Astrocyte of the spinal cord (primary cell): ENCODE data around the gene LMO4.

Experiments used
- DNase-seq: peaks from one replicate; pipeline ENCODE4 v3.0.0; 2011; ENCODE audit warnings: low read depth, low spot score
- H3K4me3 ChIP-seq: 2 replicates; pipeline ENCODE4 v1.5.1; 2011; ENCODE audit warnings: low read depth, mild to moderate bottlenecking, low read length, moderate library complexity
- in situ Hi-C: cut with HindIII; loops from 2 replicates; pipeline ENCODE4 v1.10.0; 2017; ENCODE audit warnings: low sequenced_read_pairs
- TF ChIP-seq, protein P1 (sequence below): IDR thresholded peaks from 2 replicates; pipeline ENCODE4 v1.5.1; 2012; ENCODE audit warnings: low read depth, mild to moderate bottlenecking, low read length, inconsistent platforms

Gene LMO4

DNA sequence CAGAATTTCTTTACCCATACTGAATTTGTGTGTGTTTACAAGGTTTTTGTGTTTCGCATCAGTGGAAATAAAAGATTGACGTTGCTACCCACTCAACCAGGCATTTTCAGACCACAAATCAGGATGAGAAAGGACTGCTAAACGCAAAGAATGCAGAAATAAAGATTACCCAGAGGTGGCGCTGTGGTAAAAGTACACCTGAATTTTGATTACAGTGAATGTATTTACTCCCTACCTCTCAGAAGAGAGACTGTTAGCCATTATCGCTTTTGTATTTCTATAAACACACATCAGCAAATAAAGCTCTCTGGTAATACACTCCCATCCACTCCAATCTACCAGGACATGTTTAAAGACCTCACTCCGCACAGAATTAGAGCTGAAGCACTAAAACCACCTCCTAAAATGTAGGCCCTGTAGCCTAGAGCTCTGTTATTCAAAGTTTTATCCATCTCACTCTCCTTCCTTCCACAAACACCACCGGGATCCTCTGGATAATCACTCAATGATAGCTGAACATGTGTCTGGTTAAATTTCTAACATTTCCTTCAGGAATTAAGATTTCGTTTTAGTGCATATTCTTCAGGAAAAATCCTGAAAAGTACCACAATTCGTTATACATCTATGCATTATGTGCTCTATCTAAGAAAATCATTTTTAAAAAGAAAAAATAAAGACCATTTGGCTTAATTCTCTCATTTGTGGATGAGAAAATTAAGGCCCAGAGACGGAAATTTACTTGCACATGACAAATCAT, 2.5 kb upstream of the LMO4 start:
- in situ Hi-C loops = no loop called here
- TF ChIP-seq, protein P1, sequence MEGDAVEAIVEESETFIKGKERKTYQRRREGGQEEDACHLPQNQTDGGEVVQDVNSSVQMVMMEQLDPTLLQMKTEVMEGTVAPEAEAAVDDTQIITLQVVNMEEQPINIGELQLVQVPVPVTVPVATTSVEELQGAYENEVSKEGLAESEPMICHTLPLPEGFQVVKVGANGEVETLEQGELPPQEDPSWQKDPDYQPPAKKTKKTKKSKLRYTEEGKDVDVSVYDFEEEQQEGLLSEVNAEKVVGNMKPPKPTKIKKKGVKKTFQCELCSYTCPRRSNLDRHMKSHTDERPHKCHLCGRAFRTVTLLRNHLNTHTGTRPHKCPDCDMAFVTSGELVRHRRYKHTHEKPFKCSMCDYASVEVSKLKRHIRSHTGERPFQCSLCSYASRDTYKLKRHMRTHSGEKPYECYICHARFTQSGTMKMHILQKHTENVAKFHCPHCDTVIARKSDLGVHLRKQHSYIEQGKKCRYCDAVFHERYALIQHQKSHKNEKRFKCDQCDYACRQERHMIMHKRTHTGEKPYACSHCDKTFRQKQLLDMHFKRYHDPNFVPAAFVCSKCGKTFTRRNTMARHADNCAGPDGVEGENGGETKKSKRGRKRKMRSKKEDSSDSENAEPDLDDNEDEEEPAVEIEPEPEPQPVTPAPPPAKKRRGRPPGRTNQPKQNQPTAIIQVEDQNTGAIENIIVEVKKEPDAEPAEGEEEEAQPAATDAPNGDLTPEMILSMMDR = peak; percentile 74
- peak; percentile 60 for DNase-seq
- H3K4me3 ChIP-seq = no peak overlapping the region

DNA sequence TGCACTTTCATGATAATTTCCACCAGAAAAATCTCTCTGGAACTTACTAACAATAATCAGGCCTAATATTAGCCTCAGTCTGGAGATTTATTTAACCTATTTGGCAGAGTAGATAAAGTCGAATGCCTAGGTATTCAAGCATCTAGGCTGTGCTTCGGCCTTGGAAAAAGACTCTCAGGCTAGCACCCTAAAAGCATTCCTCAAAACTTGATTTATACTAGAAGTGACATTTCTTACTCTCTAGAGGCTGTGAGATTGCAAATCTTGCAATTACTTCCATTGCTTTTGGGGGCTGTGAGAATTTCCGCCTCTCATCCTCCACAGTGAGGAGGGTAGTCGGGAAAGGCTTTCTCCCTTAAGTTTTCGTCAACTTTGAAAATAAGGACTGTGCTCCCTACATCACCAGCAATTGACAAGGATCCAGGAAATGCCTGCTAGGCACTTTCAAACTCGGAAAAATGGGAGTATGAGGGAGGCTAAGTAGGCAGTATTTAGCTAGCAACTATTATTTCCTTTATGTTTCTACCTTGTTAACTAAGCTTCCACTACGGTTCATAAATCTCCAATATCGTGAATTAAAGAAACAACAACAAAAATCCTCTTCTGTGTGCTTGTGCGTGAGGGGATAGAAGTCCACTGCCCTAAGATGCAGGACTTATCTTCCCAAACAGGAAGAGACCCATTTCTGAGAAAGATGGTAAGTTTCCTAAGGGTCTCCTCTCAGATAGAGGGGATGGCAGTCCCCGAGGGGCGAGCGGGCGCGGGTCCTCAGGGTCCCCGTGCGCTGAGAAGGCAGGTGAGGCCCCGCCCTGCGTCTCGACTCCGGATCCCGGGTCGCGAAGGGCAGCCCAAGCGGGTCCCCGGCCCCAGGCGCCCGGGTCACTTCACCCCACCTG, 1.1 kb upstream of the LMO4 start:
- TF ChIP-seq, protein P1 = no peak
- H3K4me3 ChIP-seq = peak overlapping the region; percentile 60
- DNase-seq = peak; percentile 23
- in situ Hi-C loops = no loop called here

DNA sequence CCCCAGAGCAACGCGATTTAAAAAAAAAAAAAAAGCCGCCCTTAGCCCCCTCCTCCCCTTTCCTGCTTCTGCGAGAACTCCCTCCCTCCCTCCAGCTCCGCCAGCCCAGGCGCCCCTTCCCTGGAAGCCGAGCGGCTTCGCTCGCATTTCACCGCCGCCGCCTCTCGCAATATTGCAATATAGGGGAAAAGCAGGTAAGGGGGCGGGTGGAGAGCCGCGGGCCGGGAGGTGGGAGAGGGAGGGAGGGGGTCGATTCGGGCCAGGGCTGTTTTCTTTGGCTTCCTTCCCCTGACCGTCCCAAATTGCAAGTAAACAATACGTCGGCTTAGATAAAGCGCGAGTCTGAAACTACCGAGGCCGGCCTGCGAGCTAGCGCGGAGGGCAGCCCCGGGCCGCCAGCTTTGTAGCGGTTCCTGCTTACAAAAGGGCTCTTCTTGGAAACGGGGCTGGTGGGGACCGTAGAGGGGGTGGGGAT, 408 bp downstream of the LMO4 start:
- H3K4me3 ChIP-seq = peak overlapping the region; percentile 87
- DNase-seq = peak; percentile 67
- in situ Hi-C loops = no loop called here
- TF ChIP-seq, protein P1 = no peak

DNA sequence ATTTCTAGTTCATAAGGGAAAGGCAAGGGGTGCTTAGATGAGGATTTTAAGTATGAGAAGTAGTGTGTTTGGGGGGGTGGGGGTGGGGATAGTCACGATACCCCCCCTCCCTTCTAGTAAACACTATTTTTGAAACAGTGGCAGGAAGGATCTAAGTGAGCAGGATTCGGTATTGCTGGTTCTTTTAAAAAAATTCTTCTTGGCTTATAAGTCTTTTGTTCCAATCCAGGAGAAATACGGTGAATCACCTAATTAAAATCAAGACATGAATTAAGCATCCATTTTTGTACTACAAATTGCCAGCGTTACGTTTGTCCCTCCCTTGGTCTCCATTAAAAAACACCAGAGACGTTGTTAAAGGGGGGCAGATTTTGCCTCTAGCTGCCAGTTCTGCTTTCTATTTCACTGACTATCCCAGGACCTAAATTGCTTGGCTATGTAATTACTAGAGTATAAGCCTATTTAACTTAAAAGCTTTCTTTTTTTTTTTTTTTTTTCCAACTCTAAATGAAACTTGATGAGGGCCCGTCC, 911 bp downstream of the LMO4 start:
- in situ Hi-C loops = no loop called here
- peak; percentile 46 for DNase-seq
- H3K4me3 ChIP-seq = peak overlapping the region; percentile 87
- TF ChIP-seq, protein P1 = no peak

DNA sequence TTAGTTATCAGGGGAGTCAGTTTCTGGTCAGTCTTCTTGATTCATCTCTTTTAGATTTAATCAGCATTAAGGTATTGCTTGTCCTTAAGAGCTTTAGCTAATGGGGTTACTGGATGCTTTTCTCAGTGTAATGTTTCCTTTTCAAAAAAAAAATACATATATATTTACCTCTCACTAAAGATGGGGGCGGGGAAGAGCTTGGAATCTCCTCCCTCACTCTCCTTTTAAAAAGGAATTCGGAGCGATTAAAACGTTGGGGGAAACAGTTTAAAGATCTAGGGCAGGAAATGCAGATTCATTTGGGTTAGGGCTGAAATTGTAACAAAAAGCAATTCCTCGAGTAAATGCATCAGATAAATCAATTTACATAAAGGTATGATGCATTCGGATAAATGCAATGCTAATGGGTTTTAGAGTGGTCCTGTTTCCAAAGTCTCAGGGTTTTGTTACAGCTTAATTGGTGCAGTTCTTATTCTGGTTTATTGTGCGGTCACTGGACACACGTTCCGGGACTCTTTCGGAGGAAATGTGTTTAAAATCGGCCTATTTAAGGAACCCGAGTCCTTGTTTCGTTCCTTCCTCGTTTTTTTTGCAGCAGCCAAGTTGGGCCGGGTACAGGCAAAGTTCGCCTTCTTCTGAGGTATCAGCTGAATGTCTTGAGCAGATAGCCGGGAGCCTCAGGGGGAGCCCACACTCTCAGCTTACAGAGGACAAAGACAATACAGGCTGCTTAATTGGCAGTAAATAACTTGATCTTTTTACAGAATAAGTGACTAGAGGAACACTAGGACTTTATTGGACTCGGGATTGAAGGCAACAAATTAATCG, 1.6 kb downstream of the LMO4 start:
- peak; percentile 47 for DNase-seq
- TF ChIP-seq, protein P1 = no peak
- in situ Hi-C loops = no loop called here
- H3K4me3 ChIP-seq = peak overlapping the region; percentile 87
